H9 (cell line): ENCODE results near the gene TGIF1. TPM values are rescaled to one million over a fixed set of nuclear protein-coding genes. Genes with fewer than 3 reads are reported as not detected.

Experiments used
- DNase-seq: peaks from one replicate; pipeline ENCODE4 v3.0.0-alpha.2; 2017
- H2AFZ ChIP-seq: one replicate; pipeline ENCODE4 v1.6.1; 2013; ENCODE audit warnings: mild to moderate bottlenecking, low read length, control low read depth, moderate library complexity
- H2AK5ac ChIP-seq: 2 replicates; pipeline ENCODE4 v1.6.1; 2013; ENCODE audit warnings: low read length, control low read depth, mixed read lengths; ENCODE audit not compliant: insufficient read length
- H2BK120ac ChIP-seq: one replicate; pipeline ENCODE4 v1.6.1; 2013; ENCODE audit warnings: low read depth, mild to moderate bottlenecking, low read length, control low read depth, inconsistent platforms; ENCODE audit not compliant: poor library complexity, severe bottlenecking
- H2BK12ac ChIP-seq: 2 replicates; pipeline ENCODE4 v1.6.1; 2013; ENCODE audit warnings: low read length, control low read depth, mixed read lengths, low read depth; ENCODE audit not compliant: insufficient read length
- H2BK15ac ChIP-seq: 2 replicates; pipeline ENCODE4 v1.6.1; 2013; ENCODE audit warnings: low read depth, low read length, control low read depth
- H2BK20ac ChIP-seq: one replicate; pipeline ENCODE4 v1.6.1; 2013; ENCODE audit warnings: low read depth, mild to moderate bottlenecking, low read length, control low read depth, inconsistent platforms; ENCODE audit not compliant: poor library complexity, severe bottlenecking
- H2BK5ac ChIP-seq: 2 replicates; pipeline ENCODE4 v1.6.1; 2013; ENCODE audit warnings: low read length, control low read depth, mixed read lengths; ENCODE audit not compliant: insufficient read length
- H3K14ac ChIP-seq: 2 replicates; pipeline ENCODE4 v1.6.1; 2013; ENCODE audit warnings: low read length, control low read depth; ENCODE audit not compliant: insufficient read depth
- H3K18ac ChIP-seq: 2 replicates; pipeline ENCODE4 v1.6.1; 2013; ENCODE audit warnings: low read depth, mild to moderate bottlenecking, mixed read lengths, low read length, control low read depth; ENCODE audit not compliant: insufficient read length
- H3K23ac ChIP-seq: 2 replicates; pipeline ENCODE4 v1.6.1; 2013; ENCODE audit warnings: low read length, control low read depth, mixed read lengths, low read depth; ENCODE audit not compliant: insufficient read length
- H3K23me2 ChIP-seq: 2 replicates; pipeline ENCODE4 v1.6.1; 2013; ENCODE audit warnings: low read depth, mild to moderate bottlenecking, mixed read lengths, low read length, control low read depth; ENCODE audit not compliant: insufficient read length, poor library complexity, severe bottlenecking
- H3K27ac ChIP-seq: 2 replicates; pipeline ENCODE4 v1.5.1; 2013; ENCODE audit warnings: low read length, control low read depth, mixed read lengths, low read depth; ENCODE audit not compliant: insufficient read length
- H3K27me3 ChIP-seq: 2 replicates; pipeline ENCODE4 v1.6.1; 2013; ENCODE audit warnings: low read length, control low read depth, inconsistent platforms; ENCODE audit not compliant: insufficient read depth
- H3K4ac ChIP-seq: 2 replicates; pipeline ENCODE4 v1.6.1; 2013; ENCODE audit warnings: low read depth, mild to moderate bottlenecking, control low read depth, inconsistent platforms, low read length, moderate library complexity
- H3K4me1 ChIP-seq: 2 replicates; pipeline ENCODE4 v1.6.1; 2013; ENCODE audit warnings: low read length, control low read depth, inconsistent platforms; ENCODE audit not compliant: insufficient read depth
- H3K4me2 ChIP-seq: 2 replicates; pipeline ENCODE4 v1.6.1; 2013; ENCODE audit warnings: low read length, control low read depth, mixed read lengths; ENCODE audit not compliant: insufficient read length, insufficient read depth
- H3K56ac ChIP-seq: 2 replicates; pipeline ENCODE4 v1.6.1; 2013; ENCODE audit warnings: low read depth, mild to moderate bottlenecking, mixed read lengths, low read length, control low read depth; ENCODE audit not compliant: insufficient read length
- H3K79me1 ChIP-seq: 2 replicates; pipeline ENCODE4 v1.6.1; 2013; ENCODE audit warnings: low read depth, mild to moderate bottlenecking, moderate library complexity, low read length, control low read depth, inconsistent platforms; ENCODE audit not compliant: insufficient read depth, poor library complexity, severe bottlenecking
- H3K79me2 ChIP-seq: 2 replicates; pipeline ENCODE4 v1.6.1; 2013; ENCODE audit warnings: low read length, control low read depth, inconsistent platforms; ENCODE audit not compliant: insufficient read depth
- H3K9ac ChIP-seq: 2 replicates; pipeline ENCODE4 v1.6.1; 2013; ENCODE audit warnings: low read length, control low read depth, mixed read lengths; ENCODE audit not compliant: insufficient read length; ENCODE audit errors: extremely low read depth
- H3K9me3 ChIP-seq: one replicate; pipeline ENCODE4 v1.6.1; 2013; ENCODE audit warnings: low read depth, low read length, inconsistent platforms; ENCODE audit not compliant: control insufficient read depth
- H3T11ph ChIP-seq: one replicate; pipeline ENCODE4 v1.6.1; 2013; ENCODE audit warnings: mild to moderate bottlenecking, low read length, control low read depth, inconsistent platforms
- H4K20me1 ChIP-seq: one replicate; pipeline ENCODE4 v1.6.1; 2013; ENCODE audit not compliant: control insufficient read depth, insufficient read length, insufficient read depth
- H4K5ac ChIP-seq: 2 replicates; pipeline ENCODE4 v1.6.1; 2013; ENCODE audit warnings: low read depth, mild to moderate bottlenecking, mixed read lengths, low read length, control low read depth; ENCODE audit not compliant: insufficient read length
- H4K8ac ChIP-seq: replicated peaks from 2 replicates; pipeline ENCODE4 v1.6.1; 2013; ENCODE audit warnings: low read length, control low read depth, mixed read lengths, low read depth; ENCODE audit not compliant: insufficient read length
- H4K91ac ChIP-seq: 2 replicates; pipeline ENCODE4 v1.6.1; 2013; ENCODE audit warnings: low read depth, mild to moderate bottlenecking, moderate library complexity, mixed read lengths, low read length, control low read depth; ENCODE audit not compliant: insufficient read length
- H3K27ac Mint-ChIP-seq, 3 experiments: 2 replicates in 2 of 3; 3 replicates in 1 of 3; pipeline ENCODE4 v1.8.0; 2020 to 2021; ENCODE audit warnings: mixed read lengths in 3 of 3, mild to moderate bottlenecking in 1 of 3, moderate library complexity in 1 of 3
- H3K27me3 Mint-ChIP-seq: 2 replicates; pipeline ENCODE4 v1.8.0; 2021; ENCODE audit warnings: low read depth, mild to moderate bottlenecking, moderate library complexity, mixed read lengths
- H3K36me3 Mint-ChIP-seq, 3 experiments: 2 replicates in 2 of 3; 3 replicates in 1 of 3; pipeline ENCODE4 v1.8.0; 2020 to 2021; ENCODE audit warnings: low read depth in 3 of 3, mixed read lengths in 3 of 3; ENCODE audit not compliant: insufficient read depth in 1 of 3
- H3K4me1 Mint-ChIP-seq, 2 experiments: 2 replicates each; pipeline ENCODE4 v1.8.0; 2020; ENCODE audit warnings: mixed read lengths in 2 of 2
- H3K4me3 Mint-ChIP-seq, 2 experiments: 2 replicates in 1 of 2; 3 replicates in 1 of 2; pipeline ENCODE4 v1.8.0; 2020 to 2021; ENCODE audit warnings: mild to moderate bottlenecking in 2 of 2, mixed read lengths in 2 of 2, moderate library complexity in 1 of 2
- H3K9me3 Mint-ChIP-seq, 2 experiments: 2 replicates in 1 of 2; 3 replicates in 1 of 2; pipeline ENCODE4 v1.8.0; 2020; ENCODE audit warnings: mild to moderate bottlenecking in 2 of 2, mixed read lengths in 2 of 2, moderate library complexity in 1 of 2
- WGBS: extraction: QIAGEN DNeasy Blood & Tissue Kit; methylation state at CpG from one replicate; pipeline ENCODE4 v1.1.7; 2013; ENCODE audit warnings: missing lambda C conversion rate, low lambda C conversion rate, mixed read lengths; ENCODE audit not compliant: insufficient read length; ENCODE audit errors: extremely low coverage; 5-methylcytosine and 5-hydroxymethylcytosine counted together
- total RNA-seq: library from RNA; stranded (reverse); gene quantifications from 2 replicates; pipeline ENCODE4 v1.2.1, GENCODE V29; 2021
- TF ChIP-seq, protein P1 (sequence below): fragments of 200-600 bp; sonication (generic); conservative IDR thresholded peaks from 3 replicates; pipeline ENCODE4 v1.8.0; 2021; ENCODE audit warnings: antibody characterized with exemption, mild to moderate bottlenecking

The TGIF1 gene
- total RNA-seq, 1 experiment from 2014 or later = 261 TPM

DNA sequence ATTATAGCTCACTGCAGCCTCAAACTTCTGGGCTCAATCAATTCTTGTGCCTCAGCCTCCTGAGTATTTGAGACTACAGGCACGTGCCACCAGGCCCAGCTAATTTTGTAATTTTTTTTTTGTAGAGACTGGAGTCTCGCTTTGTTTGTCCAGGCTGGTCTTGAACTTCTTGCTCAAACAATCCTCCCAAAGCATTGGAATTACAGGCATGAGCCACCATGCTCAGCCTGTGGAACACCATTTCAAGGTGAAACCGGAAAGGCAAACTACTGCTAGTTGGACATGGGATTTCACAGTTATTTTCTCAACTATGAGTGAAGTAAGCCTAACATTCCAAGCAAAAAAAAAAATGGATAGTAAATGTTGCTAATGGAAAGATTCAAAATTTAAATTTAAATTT lies 20.9 kb upstream of the TGIF1 start:
- no peak overlapping the region for H2BK5ac ChIP-seq
- H3K27ac Mint-ChIP-seq = no peak overlapping the region
- H3K79me1 ChIP-seq = no peaks in the 10 kb centered on the region
- H3K36me3 Mint-ChIP-seq = peaks cover 0 to 2% (median 0%) of the 10 kb centered on the region in 3 experiments; a peak in 2 of 7 replicates
- no peak overlapping the region for H3K4me3 Mint-ChIP-seq
- WGBS = no CpG with 5 or more reads among the region's 3 CpGs
- DNase-seq = no peak
- H3K9me3 ChIP-seq = no peaks in the 10 kb centered on the region
- H3K23ac ChIP-seq = no peak overlapping the region
- H4K5ac ChIP-seq = no peak overlapping the region
- no peak overlapping the region for H2BK15ac ChIP-seq
- no peak overlapping the region for H2BK120ac ChIP-seq
- TF ChIP-seq, protein P1, sequence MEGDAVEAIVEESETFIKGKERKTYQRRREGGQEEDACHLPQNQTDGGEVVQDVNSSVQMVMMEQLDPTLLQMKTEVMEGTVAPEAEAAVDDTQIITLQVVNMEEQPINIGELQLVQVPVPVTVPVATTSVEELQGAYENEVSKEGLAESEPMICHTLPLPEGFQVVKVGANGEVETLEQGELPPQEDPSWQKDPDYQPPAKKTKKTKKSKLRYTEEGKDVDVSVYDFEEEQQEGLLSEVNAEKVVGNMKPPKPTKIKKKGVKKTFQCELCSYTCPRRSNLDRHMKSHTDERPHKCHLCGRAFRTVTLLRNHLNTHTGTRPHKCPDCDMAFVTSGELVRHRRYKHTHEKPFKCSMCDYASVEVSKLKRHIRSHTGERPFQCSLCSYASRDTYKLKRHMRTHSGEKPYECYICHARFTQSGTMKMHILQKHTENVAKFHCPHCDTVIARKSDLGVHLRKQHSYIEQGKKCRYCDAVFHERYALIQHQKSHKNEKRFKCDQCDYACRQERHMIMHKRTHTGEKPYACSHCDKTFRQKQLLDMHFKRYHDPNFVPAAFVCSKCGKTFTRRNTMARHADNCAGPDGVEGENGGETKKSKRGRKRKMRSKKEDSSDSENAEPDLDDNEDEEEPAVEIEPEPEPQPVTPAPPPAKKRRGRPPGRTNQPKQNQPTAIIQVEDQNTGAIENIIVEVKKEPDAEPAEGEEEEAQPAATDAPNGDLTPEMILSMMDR = no peak
- no peaks in the 10 kb centered on the region for H3K23me2 ChIP-seq
- H3K9ac ChIP-seq = no peak overlapping the region
- H2AFZ ChIP-seq = no peak overlapping the region
- H3K4me1 ChIP-seq = no peaks in the 10 kb centered on the region; the same call in 1 of the 2 replicates
- no peaks in the 10 kb centered on the region for H3K79me2 ChIP-seq
- no peak overlapping the region for H3K4ac ChIP-seq
- H3K4me1 Mint-ChIP-seq = peaks cover 4 to 8% of the 10 kb centered on the region in 2 experiments; a peak in 3 of 4 replicates
- no peak overlapping the region for H3K18ac ChIP-seq
- H3K27ac ChIP-seq = no peak overlapping the region
- no peak overlapping the region for H2BK12ac ChIP-seq
- no peaks in the 10 kb centered on the region for H3K27me3 Mint-ChIP-seq
- no peaks in the 10 kb centered on the region for H4K20me1 ChIP-seq
- no peak overlapping the region for H2BK20ac ChIP-seq
- no peaks in the 10 kb centered on the region for H3K27me3 ChIP-seq
- no peak overlapping the region for H3K4me2 ChIP-seq
- no peak overlapping the region for H4K8ac ChIP-seq
- no peak overlapping the region for H3K56ac ChIP-seq
- H4K91ac ChIP-seq = no peak overlapping the region
- H3K9me3 Mint-ChIP-seq = no peaks in the 10 kb centered on the region
- H2AK5ac ChIP-seq = no peak overlapping the region
- no peak overlapping the region for H3T11ph ChIP-seq
- no peak overlapping the region for H3K14ac ChIP-seq
